HCT116 (cell line): ENCODE results near the gene GATAD1.

ENCODE experiments used
- ATF3 ChIP-seq: IDR thresholded peaks from 2 replicates; pipeline ENCODE4 v1.6.1; 2012
- CEBPB ChIP-seq: IDR thresholded peaks from 2 replicates; pipeline ENCODE4 v1.6.1; 2012; ENCODE audit warnings: low read depth
- CTCF ChIP-seq, 3 experiments: fragments of 200-600 bp in 1 of 3; sonication (generic) in 1 of 3; IDR thresholded peaks in 2 of 3; conservative IDR thresholded peaks in 1 of 3; 2 replicates each; pipeline ENCODE4 v1.5.1; 2012 to 2017; ENCODE audit warnings: low read depth in 2 of 3, low read length in 2 of 3, antibody characterized with exemption in 1 of 3, borderline replicate concordance in 1 of 3, control low read depth in 1 of 3, mild to moderate bottlenecking in 1 of 3, mixed read lengths in 1 of 3, mixed run types in 1 of 3, moderate library complexity in 1 of 3; ENCODE audit not compliant: insufficient read depth in 1 of 3
- EZH2 ChIP-seq: fragments of 200-600 bp; sonication (generic); IDR thresholded peaks from 2 replicates; pipeline ENCODE4 v1.6.1; 2017; ENCODE audit warnings: antibody characterized with exemption, mixed run types
- EZH2phosphoT487 ChIP-seq: fragments of 200-600 bp; IDR thresholded peaks from 2 replicates; pipeline ENCODE4 v1.6.1; 2018; ENCODE audit warnings: antibody characterized with exemption, borderline replicate concordance
- MAX ChIP-seq: IDR thresholded peaks from 2 replicates; pipeline ENCODE4 v1.6.1; 2012
- POLR2A ChIP-seq: IDR thresholded peaks from 2 replicates; pipeline ENCODE4 v1.7.0; 2011; ENCODE audit warnings: borderline replicate concordance; ENCODE audit not compliant: insufficient read depth, insufficient read length; ENCODE audit errors: extremely low read depth
- POLR2AphosphoS5 ChIP-seq: IDR thresholded peaks from 2 replicates; pipeline ENCODE4 v1.6.1; 2011; ENCODE audit warnings: mild to moderate bottlenecking, low read depth, low read length, moderate library complexity
- RAD21 ChIP-seq: IDR thresholded peaks from 2 replicates; pipeline ENCODE4 v1.6.1; 2012; ENCODE audit warnings: low read depth, mild to moderate bottlenecking
- REST ChIP-seq: IDR thresholded peaks from 2 replicates; pipeline ENCODE4 v1.6.1; 2012; ENCODE audit warnings: low read depth
- SIN3A ChIP-seq: IDR thresholded peaks from 2 replicates; pipeline ENCODE4 v1.6.1; 2012; ENCODE audit warnings: low read depth
- SP1 ChIP-seq: IDR thresholded peaks from 2 replicates; pipeline ENCODE4 v1.6.1; 2012; ENCODE audit warnings: low read depth
- ZFX ChIP-seq: fragments of 450-650 bp; IDR thresholded peaks from 2 replicates; pipeline ENCODE4 v1.6.1; 2017
- ZNF274 ChIP-seq: fragments of 200-500 bp; sonication (Bioruptor generic); IDR thresholded peaks from 2 replicates; pipeline ENCODE4 v1.6.1; 2014; ENCODE audit warnings: mild to moderate bottlenecking, low read depth, low read length, inconsistent platforms

GRCh38 chr7:92478095-92478494 lies 30.8 kb downstream of the GATAD1 start:
- TF ChIP-seq EZH2 (no peak), CTCF (IDR thresholded peaks at IDR 0.05 in 2 of 3, conservative IDR thresholded peaks at IDR 0.05 in 1 of 3; ENCODE audit: borderline replicate concordance in 1 of 3, insufficient read depth in 1 of 3, low read depth in 2 of 3, low read length in 2 of 3) (no peak), POLR2A (no peak), POLR2AphosphoS5 (no peak), REST (no peak), ZFX (no peak), EZH2phosphoT487 (no peak), MAX (no peak), CEBPB (no peak), SP1 (no peak), ATF3 (no peak), RAD21 (no peak), ZNF274 (no peak), SIN3A (no peak)
